ENCODE data around the gene PIEZO1. TPM values are rescaled to one million over a fixed set of nuclear protein-coding genes. Genes with fewer than 3 reads are reported as not detected.

Gene PIEZO1
- total RNA-seq, 1 donor from 2014 or later: 164 TPM

- Histone ChIP-seq H3K9me3 (no peaks in the 10 kb centered on the region), H3K27me3 (ENCODE audit: low read depth) (no peaks in the 10 kb centered on the region), H3K36me3 (peaks cover 33% of the 10 kb centered on the region), H3K4me1 (no peaks in the 10 kb centered on the region), H3K4me3 (no peak overlapping the region), H3K27ac (no peak overlapping the region)
- TF ChIP-seq, protein P1, sequence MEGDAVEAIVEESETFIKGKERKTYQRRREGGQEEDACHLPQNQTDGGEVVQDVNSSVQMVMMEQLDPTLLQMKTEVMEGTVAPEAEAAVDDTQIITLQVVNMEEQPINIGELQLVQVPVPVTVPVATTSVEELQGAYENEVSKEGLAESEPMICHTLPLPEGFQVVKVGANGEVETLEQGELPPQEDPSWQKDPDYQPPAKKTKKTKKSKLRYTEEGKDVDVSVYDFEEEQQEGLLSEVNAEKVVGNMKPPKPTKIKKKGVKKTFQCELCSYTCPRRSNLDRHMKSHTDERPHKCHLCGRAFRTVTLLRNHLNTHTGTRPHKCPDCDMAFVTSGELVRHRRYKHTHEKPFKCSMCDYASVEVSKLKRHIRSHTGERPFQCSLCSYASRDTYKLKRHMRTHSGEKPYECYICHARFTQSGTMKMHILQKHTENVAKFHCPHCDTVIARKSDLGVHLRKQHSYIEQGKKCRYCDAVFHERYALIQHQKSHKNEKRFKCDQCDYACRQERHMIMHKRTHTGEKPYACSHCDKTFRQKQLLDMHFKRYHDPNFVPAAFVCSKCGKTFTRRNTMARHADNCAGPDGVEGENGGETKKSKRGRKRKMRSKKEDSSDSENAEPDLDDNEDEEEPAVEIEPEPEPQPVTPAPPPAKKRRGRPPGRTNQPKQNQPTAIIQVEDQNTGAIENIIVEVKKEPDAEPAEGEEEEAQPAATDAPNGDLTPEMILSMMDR (IDR thresholded peaks at IDR 0.05): no peak
- DNase-seq: no peak
- intact Hi-C loops (cut with DNase I): no loop called here
- no peak for ATAC-seq
Observed at GRCh38 chr16:88830783-88831182, 45.8 kb upstream of the PIEZO1 start.

DNA sequence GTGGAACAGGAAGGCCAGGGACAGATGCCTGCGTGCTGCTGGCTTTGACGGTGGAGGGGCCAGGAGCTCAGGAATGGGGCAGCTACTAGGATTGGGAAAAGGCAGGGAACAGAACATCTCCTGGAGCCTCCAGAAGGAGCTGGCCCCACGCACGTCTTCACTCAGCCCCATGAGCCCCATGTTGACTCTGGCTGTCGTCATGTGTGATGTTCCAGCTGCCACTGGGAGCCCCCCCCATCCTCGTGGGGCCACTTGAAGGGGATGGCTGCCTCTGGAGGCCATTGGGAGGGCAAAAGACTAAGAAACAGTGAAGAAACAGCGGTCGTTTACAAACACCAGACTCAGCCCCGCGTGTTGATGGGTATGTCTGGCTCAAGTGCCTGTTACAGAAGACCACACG, 45.2 kb upstream of the PIEZO1 start:
- Histone ChIP-seq H3K9me3 (no peaks in the 10 kb centered on the region), H3K36me3 (peaks cover 28% of the 10 kb centered on the region), H3K27ac (no peak overlapping the region), H3K27me3 (ENCODE audit: low read depth) (no peaks in the 10 kb centered on the region), H3K4me3 (no peak overlapping the region), H3K4me1 (no peaks in the 10 kb centered on the region)
- TF ChIP-seq, protein P1 (IDR thresholded peaks at IDR 0.05): no peak
- DNase-seq (no peak), ATAC-seq (peak; percentile 24 to 60)
- intact Hi-C loops (cut with DNase I): no loop called here

DNA sequence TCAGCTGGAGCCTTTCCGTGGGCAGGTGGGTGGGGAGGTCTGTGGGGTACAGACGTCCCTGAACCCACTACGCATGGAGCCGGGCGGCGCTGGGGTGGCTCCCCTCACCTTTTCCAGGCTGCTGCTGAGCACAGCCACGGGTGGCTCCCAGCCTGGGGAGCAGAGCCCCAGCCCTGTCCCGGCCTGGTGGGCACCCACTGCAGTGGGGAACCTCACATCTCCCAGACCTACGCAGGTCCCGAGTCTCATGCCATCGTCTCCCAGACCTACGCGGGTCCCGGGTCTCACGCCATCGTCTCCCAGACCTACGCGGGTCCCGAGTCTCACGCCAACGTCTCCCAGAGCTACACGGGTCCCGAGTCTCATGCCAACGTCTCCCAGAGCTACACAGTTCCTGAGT, 43.7 kb upstream of the PIEZO1 start:
- Histone ChIP-seq H3K27me3 (ENCODE audit: low read depth) (no peaks in the 10 kb centered on the region), H3K36me3 (peaks cover 31% of the 10 kb centered on the region), H3K9me3 (no peaks in the 10 kb centered on the region), H3K27ac (no peak overlapping the region), H3K4me1 (no peaks in the 10 kb centered on the region), H3K4me3 (no peak overlapping the region)
- ATAC-seq: no peak
- intact Hi-C loops (cut with DNase I): no loop called here
- TF ChIP-seq, protein P1 (IDR thresholded peaks at IDR 0.05): no peak
- no peak for DNase-seq

DNA sequence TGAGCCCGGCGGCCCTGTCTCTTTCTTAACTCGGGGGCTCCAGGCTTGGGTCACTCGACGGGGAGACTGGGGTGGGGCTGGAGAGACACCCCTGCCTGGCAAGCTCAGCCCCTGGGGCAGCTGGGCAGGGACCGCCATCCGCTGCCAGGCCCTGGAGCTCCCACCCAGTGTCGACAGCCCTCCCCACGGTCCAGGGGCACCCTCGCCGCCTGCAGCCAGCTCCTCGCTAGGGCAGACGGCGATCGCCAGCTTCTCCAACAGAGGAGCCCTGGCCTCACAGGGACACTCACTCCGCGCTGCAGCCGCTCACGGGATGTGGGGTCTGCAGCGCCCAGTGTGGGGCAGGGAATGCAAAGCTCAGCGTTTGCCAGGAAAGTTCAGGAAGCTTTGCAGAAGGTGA, 42.7 kb upstream of the PIEZO1 start:
- Histone ChIP-seq H3K4me3 (no peak overlapping the region), H3K27ac (no peak overlapping the region), H3K9me3 (no peaks in the 10 kb centered on the region), H3K36me3 (peaks cover 36% of the 10 kb centered on the region), H3K27me3 (ENCODE audit: low read depth) (no peaks in the 10 kb centered on the region), H3K4me1 (no peaks in the 10 kb centered on the region)
- TF ChIP-seq, protein P1 (IDR thresholded peaks at IDR 0.05): no peak
- ATAC-seq (no peak), DNase-seq (no peak)
- intact Hi-C loops (cut with DNase I): no loop called here

- Histone ChIP-seq H3K36me3 (peaks cover 50% of the 10 kb centered on the region), H3K27me3 (ENCODE audit: low read depth) (no peaks in the 10 kb centered on the region), H3K9me3 (no peaks in the 10 kb centered on the region), H3K4me1 (no peaks in the 10 kb centered on the region), H3K27ac (no peak overlapping the region), H3K4me3 (no peak overlapping the region)
- DNase-seq (no peak), ATAC-seq (no peak)
- intact Hi-C loops (cut with DNase I): no loop called here
- TF ChIP-seq, protein P1 (IDR thresholded peaks at IDR 0.05): no peak
Observed at GRCh38 chr16:88826070-88826840, 41.2 kb upstream of the PIEZO1 start.

Data from lower lobe of right lung (tissue), 2 donors.